ENCODE results near the gene SCGB2A2. TPM values are rescaled to one million over a fixed set of nuclear protein-coding genes. Genes with fewer than 3 reads are reported as not detected.

Gene SCGB2A2
- total and polyA plus RNA-seq, 7 donors = 0.59 TPM; not detected in 6

DNA sequence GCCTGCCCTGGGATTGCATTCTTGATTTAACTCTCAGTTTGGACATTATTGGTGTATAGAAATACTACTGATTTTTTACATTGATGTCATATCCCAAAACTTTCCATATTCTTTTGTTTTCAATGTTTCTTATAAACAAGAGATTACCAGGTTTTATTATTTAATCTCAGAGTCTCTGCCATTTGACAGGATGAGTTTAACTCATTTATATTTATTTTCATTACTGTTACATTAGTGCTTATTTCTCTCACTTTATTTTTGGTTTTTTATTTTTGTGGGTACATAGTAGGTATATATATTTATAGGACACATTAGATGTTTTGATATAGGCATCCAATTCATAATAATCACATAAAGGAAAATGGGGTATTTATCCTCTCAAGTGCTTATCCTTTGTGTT, 38.0 kb downstream of the SCGB2A2 start:
- Histone ChIP-seq H3K27me3 (ENCODE audit: insufficient read depth in 3 of 3, low read length in 2 of 3) (peaks cover 0 to 21% (median 3%) of the 10 kb centered on the region in 3 donors), H3K36me3 (ENCODE audit: insufficient read depth in 1 of 2, low read depth in 1 of 2) (no peaks in the 10 kb centered on the region), H3K4me1 (no peaks in the 10 kb centered on the region), H3K9me3 (no peaks in the 10 kb centered on the region), H3K27ac (no peak overlapping the region), H3K4me3 (no peak overlapping the region)
- DNase-seq = no peak
- intact Hi-C loops (cut with DNase I) = loop anchor here in 1 of 2 donors (5.0 kb wide), 1 partner anchor 71 kb away; no protein-coding TSS in a partner anchor
- TF ChIP-seq, protein P1, sequence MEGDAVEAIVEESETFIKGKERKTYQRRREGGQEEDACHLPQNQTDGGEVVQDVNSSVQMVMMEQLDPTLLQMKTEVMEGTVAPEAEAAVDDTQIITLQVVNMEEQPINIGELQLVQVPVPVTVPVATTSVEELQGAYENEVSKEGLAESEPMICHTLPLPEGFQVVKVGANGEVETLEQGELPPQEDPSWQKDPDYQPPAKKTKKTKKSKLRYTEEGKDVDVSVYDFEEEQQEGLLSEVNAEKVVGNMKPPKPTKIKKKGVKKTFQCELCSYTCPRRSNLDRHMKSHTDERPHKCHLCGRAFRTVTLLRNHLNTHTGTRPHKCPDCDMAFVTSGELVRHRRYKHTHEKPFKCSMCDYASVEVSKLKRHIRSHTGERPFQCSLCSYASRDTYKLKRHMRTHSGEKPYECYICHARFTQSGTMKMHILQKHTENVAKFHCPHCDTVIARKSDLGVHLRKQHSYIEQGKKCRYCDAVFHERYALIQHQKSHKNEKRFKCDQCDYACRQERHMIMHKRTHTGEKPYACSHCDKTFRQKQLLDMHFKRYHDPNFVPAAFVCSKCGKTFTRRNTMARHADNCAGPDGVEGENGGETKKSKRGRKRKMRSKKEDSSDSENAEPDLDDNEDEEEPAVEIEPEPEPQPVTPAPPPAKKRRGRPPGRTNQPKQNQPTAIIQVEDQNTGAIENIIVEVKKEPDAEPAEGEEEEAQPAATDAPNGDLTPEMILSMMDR (IDR thresholded peaks at IDR 0.05) = no peak
- ATAC-seq = no peak

DNA sequence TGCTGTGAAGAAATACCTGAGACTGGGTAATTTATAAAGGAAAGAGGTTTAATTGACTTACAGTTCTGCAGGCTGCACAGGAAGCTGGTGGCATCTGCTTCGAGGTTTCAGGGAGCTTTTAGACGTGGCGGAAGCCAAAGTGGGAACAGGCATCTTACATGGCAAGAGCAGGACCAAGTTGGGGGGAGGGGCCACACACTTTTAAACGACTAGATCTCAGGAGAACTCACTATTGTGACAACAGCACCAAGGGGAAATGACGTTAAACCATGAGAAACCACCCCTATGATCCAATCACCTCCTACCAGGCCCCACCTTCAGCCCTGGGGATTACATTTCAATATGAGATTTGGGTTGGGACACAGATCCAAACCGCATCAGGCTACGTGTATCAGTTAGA, 40.0 kb downstream of the SCGB2A2 start:
- peaks cover 0 to 23% (median 3%) of the 10 kb centered on the region in 3 donors for H3K27me3 ChIP-seq (ENCODE audit: insufficient read depth in 3 of 3, low read length in 2 of 3)
- TF ChIP-seq, protein P1 (IDR thresholded peaks at IDR 0.05) = no peak
- WGBS, 3 donors = 44 to 47% (median 45%) methylated on average over 7 of the region's 7 CpGs

DNA sequence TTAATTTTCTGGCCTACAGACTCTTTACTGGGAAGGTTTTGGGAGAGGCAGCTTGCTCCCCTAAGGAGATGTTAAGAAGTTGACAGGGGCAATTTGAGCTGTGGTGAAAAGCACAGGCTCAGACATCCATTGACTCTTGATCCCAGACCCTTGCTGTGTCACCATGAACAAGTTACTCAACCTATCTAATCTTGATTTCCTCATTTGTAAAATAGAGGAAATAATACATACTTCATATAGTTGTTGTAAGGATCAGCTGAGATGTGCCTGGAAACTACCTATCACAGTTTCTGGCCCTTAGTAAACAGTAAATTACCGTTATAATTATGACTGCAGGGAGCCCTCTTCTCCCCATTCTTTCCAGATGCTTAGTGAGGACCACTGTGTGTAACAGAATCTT, 45.5 kb downstream of the SCGB2A2 start:
- no peak for DNase-seq
- WGBS, 3 donors = 77 to 96% (median 88%) methylated on average over 1 of the region's 1 CpG

More for the DNA sequence above, 40.0 kb downstream of the SCGB2A2 start:
- no peak for ATAC-seq
- no peaks in the 10 kb centered on the region for H3K36me3 ChIP-seq (ENCODE audit: insufficient read depth in 1 of 2, low read depth in 1 of 2)
- no peak for DNase-seq
- no peaks in the 10 kb centered on the region for H3K4me1 ChIP-seq
- H3K27ac ChIP-seq = no peak overlapping the region
- no peaks in the 10 kb centered on the region for H3K9me3 ChIP-seq
- intact Hi-C loops (cut with DNase I) = loop anchor here (2.0 to 5.0 kb wide), 5 partner anchors 73 to 138 kb away; no protein-coding TSS in a partner anchor
- no peak overlapping the region for H3K4me3 ChIP-seq

DNA sequence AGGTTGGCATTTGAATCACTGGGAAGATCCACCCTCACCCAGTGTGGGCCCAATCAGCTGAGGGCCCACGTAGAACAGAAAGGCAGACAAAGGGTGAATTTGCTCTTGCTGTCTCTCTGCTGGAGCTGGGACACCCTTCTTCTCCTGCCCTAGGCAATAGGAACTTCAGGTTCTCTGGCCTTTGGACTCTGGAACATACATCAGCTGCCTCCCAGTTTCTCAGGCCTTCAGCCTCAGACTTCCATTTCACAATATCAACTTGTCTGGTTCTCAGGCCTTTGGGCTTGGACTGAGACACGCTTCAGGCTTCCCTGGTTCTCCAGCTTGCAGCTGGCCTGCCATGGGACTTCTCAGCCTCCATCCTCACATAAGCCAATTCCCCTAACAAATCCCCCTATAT, 52.6 kb downstream of the SCGB2A2 start:
- DNase-seq (no peak), ATAC-seq (no peak)
- Histone ChIP-seq H3K9me3 (no peaks in the 10 kb centered on the region), H3K27me3 (ENCODE audit: insufficient read depth in 3 of 3, low read length in 2 of 3) (peaks cover 0 to 3% (median 0%) of the 10 kb centered on the region in 3 donors), H3K36me3 (ENCODE audit: insufficient read depth in 1 of 2, low read depth in 1 of 2) (no peaks in the 10 kb centered on the region), H3K27ac (no peak overlapping the region), H3K4me3 (no peak overlapping the region), H3K4me1 (no peaks in the 10 kb centered on the region)
- intact Hi-C loops (cut with DNase I) = no loop called here
- TF ChIP-seq, protein P1 (IDR thresholded peaks at IDR 0.05) = no peak
- WGBS, 3 donors = 77 to 87% (median 81%) methylated on average over 2 of the region's 2 CpGs

More for the DNA sequence above, 45.5 kb downstream of the SCGB2A2 start:
- intact Hi-C loops (cut with DNase I) = no loop called here
- H3K4me1 ChIP-seq = no peaks in the 10 kb centered on the region
- no peaks in the 10 kb centered on the region for H3K36me3 ChIP-seq (ENCODE audit: insufficient read depth in 1 of 2, low read depth in 1 of 2)
- peaks cover 0 to 14% (median 0%) of the 10 kb centered on the region in 3 donors for H3K27me3 ChIP-seq (ENCODE audit: insufficient read depth in 3 of 3, low read length in 2 of 3)
- ATAC-seq = no peak
- no peak overlapping the region for H3K27ac ChIP-seq
- H3K4me3 ChIP-seq = no peak overlapping the region
- TF ChIP-seq, protein P1 (IDR thresholded peaks at IDR 0.05) = no peak
- no peaks in the 10 kb centered on the region for H3K9me3 ChIP-seq

Other genes starting within 250 kb of the SCGB2A2 start
- gene INCENP, start 146.1 kb upstream of the SCGB2A2 start, total RNA-seq = 10 to 100 TPM; 11.0 to 20.1 (median 12.5) TPM
- 10 to 100 TPM in 1 of 3 donors, 1 to 10 TPM in 2; 4.8 to 19.0 (median 4.9) TPM for gene INCENP, start 146.1 kb upstream of the SCGB2A2 start, polyA plus RNA-seq
- not detected for gene SCGB1D1, start 79.9 kb upstream of the SCGB2A2 start, total RNA-seq
- gene SCGB1D1, start 79.9 kb upstream of the SCGB2A2 start, polyA plus RNA-seq = not detected
- gene SCGB2A1, start 61.5 kb upstream of the SCGB2A2 start, total RNA-seq = not detected
- gene SCGB2A1, start 61.5 kb upstream of the SCGB2A2 start, polyA plus RNA-seq = not detected
- 1 to 10 TPM in 2 of 4 donors, under 1 TPM in 1, not detected in 1; 0.67 to 3.4 (median 1.5) TPM for gene SCGB1D2, start 27.9 kb upstream of the SCGB2A2 start, total RNA-seq
- gene SCGB1D2, start 27.9 kb upstream of the SCGB2A2 start, polyA plus RNA-seq = 1 to 10 TPM in 2 of 3 donors, under 1 TPM in 1; 0.73 to 8.8 (median 1.1) TPM
- not detected for gene SCGB1D4, start 28.9 kb downstream of the SCGB2A2 start, total RNA-seq
- not detected for gene SCGB1D4, start 28.9 kb downstream of the SCGB2A2 start, polyA plus RNA-seq
- 10 to 100 TPM in 1 of 4 donors, 1 to 10 TPM in 3; 2.2 to 15.0 (median 6.0) TPM for gene ASRGL1, start 67.3 kb downstream of the SCGB2A2 start, total RNA-seq
- gene ASRGL1, start 67.3 kb downstream of the SCGB2A2 start, polyA plus RNA-seq = 1 to 10 TPM; 3.1 to 5.5 (median 3.6) TPM
- gene SCGB1A1, start 148.9 kb downstream of the SCGB2A2 start, total RNA-seq = not detected
- gene SCGB1A1, start 148.9 kb downstream of the SCGB2A2 start, polyA plus RNA-seq = under 1 TPM in 1 of 3 donors, not detected in 2; 0.35 TPM

All from psoas muscle (tissue), 8 donors.